G401 (cell line): ENCODE results near the gene DBNL. TPM values are rescaled to one million over a fixed set of nuclear protein-coding genes. Genes with fewer than 3 reads are reported as not detected.

Source experiments
- DNase-seq: peaks from one replicate; pipeline ENCODE4 v3.0.0-alpha.2; 2015; ENCODE audit warnings: low spot score
- in situ Hi-C: cut with HindIII; loops from 2 replicates; pipeline ENCODE4 v1.10.0; 2016; ENCODE audit warnings: low sequenced_read_pairs, mixed read lengths
- total RNA-seq: library from RNA; depleted of rRNA; stranded (reverse); fragments of >200 nt; shearing (Covaris generic); gene quantifications from 2 replicates; pipeline ENCODE4 v1.2.3, GENCODE V29; 2014; rRNA removed

The DBNL gene
- total RNA-seq, 1 experiment from 2014 or later = 119 TPM

- in situ Hi-C loops = no loop called here
- DNase-seq = no peak
Observed at GRCh38 chr7:44103923-44104859, 59.7 kb downstream of the DBNL start, which contains the start of gene AEBP1. Gene AEBP1 (plus strand): TSS chr7:44104345. CDS start chr7:44104666, 321 bp downstream.

- in situ Hi-C loops = no loop called here
- no peak for DNase-seq
Observed at GRCh38 chr7:44104860-44105771, 60.6 kb downstream of the DBNL start.

GRCh38 chr7:44105832-44106231, 61.3 kb downstream of the DBNL start:
- DNase-seq = no peak
- in situ Hi-C loops = no loop called here

- DNase-seq = no peak
- in situ Hi-C loops = no loop called here
Observed at GRCh38 chr7:44106311-44107065, 62.0 kb downstream of the DBNL start.

- in situ Hi-C loops = no loop called here
- no peak for DNase-seq
Observed at GRCh38 chr7:44107116-44107960, 62.8 kb downstream of the DBNL start.

- DNase-seq = no peak
- in situ Hi-C loops = no loop called here
Observed at GRCh38 chr7:44107961-44108767, 63.7 kb downstream of the DBNL start.

GRCh38 chr7:44108768-44109750, 64.6 kb downstream of the DBNL start:
- in situ Hi-C loops = no loop called here
- DNase-seq = no peak

GRCh38 chr7:44109991-44110390, 65.5 kb downstream of the DBNL start:
- in situ Hi-C loops = no loop called here
- no peak for DNase-seq

GRCh38 chr7:44110719-44111635, 66.5 kb downstream of the DBNL start:
- no peak for DNase-seq
- in situ Hi-C loops = no loop called here

Other genes with a start within 250 kb of the DBNL start
- gene MRPS24, start 175.2 kb upstream of the DBNL start, total RNA-seq = 143 and 192 TPM in 2 replicates
- 30.9 and 39.4 TPM in 2 replicates for gene URGCP, start 138.1 kb upstream of the DBNL start, total RNA-seq
- 7.0 and 14.7 TPM in 2 replicates for gene UBE2D4, start 118.3 kb upstream of the DBNL start, total RNA-seq
- not detected in 2 replicates for gene SPDYE1, start 46.8 kb upstream of the DBNL start, total RNA-seq
- gene PGAM2, start 20.9 kb downstream of the DBNL start, total RNA-seq = 2.8 and 2.9 TPM in 2 replicates
- gene POLM, start 37.8 kb downstream of the DBNL start, total RNA-seq = 5.2 and 9.4 TPM in 2 replicates
- gene AEBP1, start 59.6 kb downstream of the DBNL start, total RNA-seq = 0.27 and 0.43 TPM in 2 replicates
- 253 and 270 TPM in 2 replicates for gene POLD2, start 78.8 kb downstream of the DBNL start, total RNA-seq
- gene MYL7, start 96.6 kb downstream of the DBNL start, total RNA-seq = 1.4 TPM in 1 of 2 replicates, not detected in the other
- not detected in 2 replicates for gene GCK, start 144.7 kb downstream of the DBNL start, total RNA-seq
- 93.8 and 96.2 TPM in 2 replicates for gene YKT6, start 156.3 kb downstream of the DBNL start, total RNA-seq